Effector memory CD8-positive, alpha-beta T cell (primary cell): ENCODE measurements around the gene MPV17L2.

Experiments used
- ATAC-seq: fragments of 150-1000 bp; cut with Tn5 transposase; replicated peaks from 2 replicates; pipeline ENCODE4 v1.10.0; 2021; ENCODE audit warnings: mild to moderate bottlenecking, moderate library complexity
- DNase-seq, 3 experiments: peaks; one replicate each; pipeline ENCODE4 v3.0.0; 2021
- H3K27ac Mint-ChIP-seq, 2 donors: one replicate each; pipeline ENCODE4 v1.8.0; 2022; ENCODE audit warnings: mild to moderate bottlenecking in 2 of 2, mixed read lengths in 2 of 2, moderate library complexity in 2 of 2
- H3K27me3 Mint-ChIP-seq, 2 donors: one replicate each; pipeline ENCODE4 v1.8.0; 2022; ENCODE audit warnings: mixed read lengths in 2 of 2
- H3K36me3 Mint-ChIP-seq: one replicate; pipeline ENCODE4 v1.8.0; 2022; ENCODE audit warnings: mild to moderate bottlenecking, moderate library complexity, mixed read lengths; ENCODE audit not compliant: insufficient read depth
- H3K4me1 Mint-ChIP-seq, 2 donors: one replicate each; pipeline ENCODE4 v1.8.0; 2022; ENCODE audit warnings: low read depth in 2 of 2, mixed read lengths in 2 of 2
- H3K4me3 Mint-ChIP-seq, 2 donors: one replicate each; pipeline ENCODE4 v1.8.0; 2022; ENCODE audit warnings: mild to moderate bottlenecking in 2 of 2, mixed read lengths in 2 of 2, moderate library complexity in 2 of 2
- H3K9me3 Mint-ChIP-seq, 2 donors: one replicate each; pipeline ENCODE4 v1.8.0; 2022; ENCODE audit warnings: mixed read lengths in 2 of 2

The MPV17L2 gene

GRCh38 chr19:18219911-18220631, 27.1 kb downstream of the MPV17L2 start:
- H3K27me3 Mint-ChIP-seq = peaks cover 22 to 49% of the 10 kb centered on the region in 2 donors
- H3K4me3 Mint-ChIP-seq = no peak overlapping the region
- no peak overlapping the region for H3K27ac Mint-ChIP-seq
- H3K4me1 Mint-ChIP-seq = peaks cover 13 to 15% of the 10 kb centered on the region in 2 donors
- H3K9me3 Mint-ChIP-seq = no peaks in the 10 kb centered on the region
- no peaks in the 10 kb centered on the region for H3K36me3 Mint-ChIP-seq
- ATAC-seq = no peak
- no peak for DNase-seq

- ATAC-seq (no peak), DNase-seq (no peak)
- Mint-ChIP-seq H3K4me3 (no peak overlapping the region), H3K27ac (no peak overlapping the region), H3K4me1 (peaks cover 15 to 18% of the 10 kb centered on the region in 2 donors), H3K9me3 (no peaks in the 10 kb centered on the region), H3K27me3 (peaks cover 28 to 56% of the 10 kb centered on the region in 2 donors), H3K36me3 (no peaks in the 10 kb centered on the region)
Observed at GRCh38 chr19:18220632-18221275, 27.7 kb downstream of the MPV17L2 start.

- DNase-seq = no peak
- H3K4me3 Mint-ChIP-seq = no peak overlapping the region
- no peak overlapping the region for H3K27ac Mint-ChIP-seq
- no peaks in the 10 kb centered on the region for H3K9me3 Mint-ChIP-seq
- H3K4me1 Mint-ChIP-seq = peaks cover 18 to 21% of the 10 kb centered on the region in 2 donors
- H3K27me3 Mint-ChIP-seq = peaks cover 38 to 69% of the 10 kb centered on the region in 2 donors
- ATAC-seq = no peak
- H3K36me3 Mint-ChIP-seq = peaks cover under 1% of the 10 kb centered on the region
Observed at GRCh38 chr19:18221815-18222725, 29.1 kb downstream of the MPV17L2 start.

GRCh38 chr19:18223860-18224524, 31.0 kb downstream of the MPV17L2 start:
- ATAC-seq (peak; percentile 5), DNase-seq (peak in 1 of 3 experiments; percentile 25)
- H3K27me3 Mint-ChIP-seq = peaks cover 49 to 81% of the 10 kb centered on the region in 2 donors
- H3K4me3 Mint-ChIP-seq = peak overlapping the region; percentile 84 to 97
- H3K27ac Mint-ChIP-seq = peak overlapping the region in 1 of 2 donors; percentile 85
- H3K36me3 Mint-ChIP-seq = peaks cover 2% of the 10 kb centered on the region
- H3K4me1 Mint-ChIP-seq = peaks cover 18 to 23% of the 10 kb centered on the region in 2 donors
- H3K9me3 Mint-ChIP-seq = no peaks in the 10 kb centered on the region

DNA sequence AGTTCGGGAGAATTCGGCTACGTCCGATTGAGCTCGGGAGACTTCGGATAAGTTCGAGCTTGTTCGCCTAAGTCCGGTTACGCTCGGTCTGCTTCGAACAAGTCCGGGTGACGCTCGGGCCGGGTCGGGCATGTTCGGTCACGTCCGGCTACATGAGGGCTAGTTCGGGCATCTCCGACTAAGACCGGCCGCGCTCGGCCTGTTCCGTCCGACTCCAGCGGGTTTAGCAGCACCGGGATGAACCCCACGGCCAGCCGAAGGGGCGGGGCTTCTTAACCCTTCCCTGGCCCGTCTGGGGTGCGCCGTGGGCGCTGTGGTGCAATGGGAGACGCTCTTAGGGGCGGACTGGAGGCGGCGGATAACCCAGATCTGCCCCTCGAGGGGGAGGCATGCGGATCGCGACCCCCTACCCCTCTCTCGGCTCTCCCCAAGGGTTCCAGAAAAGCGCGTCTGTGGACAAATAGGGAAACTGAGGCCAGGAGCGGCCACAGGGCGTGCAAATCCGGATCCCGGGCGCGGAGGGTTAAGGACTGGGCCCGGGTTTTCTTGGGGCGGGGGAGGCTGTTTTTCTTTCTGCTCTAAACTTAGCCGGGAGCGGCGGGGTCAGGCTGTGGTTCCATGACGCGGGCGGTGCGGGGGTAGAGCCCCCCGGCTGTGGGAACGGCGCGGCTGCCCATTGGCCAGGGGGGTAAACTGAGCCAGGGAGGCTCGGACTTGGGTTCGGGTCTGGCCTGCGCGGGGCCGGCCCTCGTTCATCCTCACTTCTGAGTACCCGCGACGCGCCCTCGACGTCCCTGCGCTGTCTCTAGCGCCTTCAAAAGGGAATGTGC, 31.7 kb downstream of the MPV17L2 start:
- Mint-ChIP-seq H3K27ac (peak overlapping the region in 1 of 2 donors; percentile 85), H3K9me3 (no peaks in the 10 kb centered on the region), H3K27me3 (peaks cover 52 to 86% of the 10 kb centered on the region in 2 donors), H3K36me3 (peaks cover 2% of the 10 kb centered on the region), H3K4me1 (peaks cover 18 to 24% of the 10 kb centered on the region in 2 donors), H3K4me3 (peak overlapping the region; percentile 84 to 97)
- DNase-seq (peak; percentile 79 to 81 (median 80)), ATAC-seq (peak; percentile 94)

GRCh38 chr19:18225355-18225701, 32.3 kb downstream of the MPV17L2 start:
- ATAC-seq (no peak), DNase-seq (no peak)
- H3K9me3 Mint-ChIP-seq = no peaks in the 10 kb centered on the region
- peaks cover 18 to 26% of the 10 kb centered on the region in 2 donors for H3K4me1 Mint-ChIP-seq
- H3K36me3 Mint-ChIP-seq = peaks cover 2% of the 10 kb centered on the region
- peak overlapping the region; percentile 84 to 97 for H3K4me3 Mint-ChIP-seq
- H3K27ac Mint-ChIP-seq = no peak overlapping the region
- peaks cover 55 to 86% of the 10 kb centered on the region in 2 donors for H3K27me3 Mint-ChIP-seq

- Mint-ChIP-seq H3K27ac (no peak within 1 kb of the TSS), H3K36me3 (peaks cover 2% of the 10 kb centered on the region), H3K27me3 (peaks cover 57 to 86% of the 10 kb centered on the region in 2 donors), H3K4me3 (peak within 1 kb of the TSS; percentile 84 to 97), H3K4me1 (peaks cover 18 to 26% of the 10 kb centered on the region in 2 donors), H3K9me3 (no peaks in the 10 kb centered on the region)
- peak; percentile 25 for ATAC-seq
- no peak for DNase-seq
Observed at GRCh38 chr19:18225702-18226468, 32.9 kb downstream of the MPV17L2 start, which contains the start of gene PDE4C. PDE4C (minus strand) TSS chr19:18226438; CDS start chr19:18226415, 23 bp downstream.

DNA sequence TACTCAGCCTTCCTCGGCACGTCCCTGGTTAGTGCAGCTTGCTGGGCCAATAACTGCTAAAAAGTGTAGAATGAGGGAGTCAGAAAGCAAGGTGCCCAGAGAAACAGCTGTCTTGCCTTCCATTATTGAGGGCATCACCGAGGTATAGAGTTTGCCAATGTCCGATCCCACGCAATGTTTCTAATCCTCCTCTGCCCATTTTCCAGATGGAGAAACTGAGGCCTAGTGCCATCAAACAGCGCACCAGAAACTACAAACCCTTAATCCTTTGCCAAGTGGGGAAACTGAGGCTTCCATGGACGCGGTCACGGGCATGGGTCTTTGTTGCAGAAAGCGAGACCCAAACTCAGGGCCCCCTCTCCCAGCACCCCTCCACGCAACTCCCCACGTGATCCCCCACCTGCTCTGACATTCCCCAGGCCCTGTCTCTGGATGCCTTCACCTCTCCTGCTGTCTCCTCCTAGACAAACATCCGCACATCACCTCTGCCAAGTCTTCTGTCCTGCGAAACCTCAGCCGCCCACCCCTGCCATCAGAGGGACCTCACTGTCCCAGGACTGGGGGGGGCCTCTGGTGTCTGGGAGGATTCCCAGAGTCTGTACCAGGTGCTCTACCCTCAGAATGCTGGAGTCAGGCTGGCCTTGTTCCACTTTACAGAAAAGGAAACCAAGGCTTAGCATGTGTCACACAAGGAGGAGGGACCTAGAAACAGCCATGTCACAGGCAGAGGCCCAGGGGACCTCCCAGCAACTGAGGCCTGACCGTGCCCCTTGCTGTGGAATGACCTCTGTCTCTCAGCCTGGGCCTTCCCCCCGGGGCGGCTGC, 34.1 kb downstream of the MPV17L2 start:
- Mint-ChIP-seq H3K36me3 (peaks cover 2% of the 10 kb centered on the region), H3K9me3 (no peaks in the 10 kb centered on the region), H3K27ac (no peak overlapping the region), H3K27me3 (peaks cover 69 to 86% of the 10 kb centered on the region in 2 donors), H3K4me1 (peaks cover 18 to 23% of the 10 kb centered on the region in 2 donors), H3K4me3 (peak overlapping the region in 1 of 2 donors; percentile 45)
- ATAC-seq (no peak), DNase-seq (no peak)

- ATAC-seq (no peak), DNase-seq (no peak)
- Mint-ChIP-seq H3K9me3 (no peaks in the 10 kb centered on the region), H3K36me3 (peaks cover 2% of the 10 kb centered on the region), H3K27me3 (peaks cover 76 to 86% of the 10 kb centered on the region in 2 donors), H3K27ac (no peak overlapping the region), H3K4me1 (peaks cover 18 to 26% of the 10 kb centered on the region in 2 donors), H3K4me3 (no peak overlapping the region)
Observed at GRCh38 chr19:18227781-18228271, 34.8 kb downstream of the MPV17L2 start.

- H3K4me1 Mint-ChIP-seq = peaks cover 11 to 22% of the 10 kb centered on the region in 2 donors
- peaks cover 2% of the 10 kb centered on the region for H3K36me3 Mint-ChIP-seq
- ATAC-seq (no peak), DNase-seq (no peak)
- H3K9me3 Mint-ChIP-seq = peaks cover 2 to 7% of the 10 kb centered on the region in 2 donors
- no peak overlapping the region for H3K27ac Mint-ChIP-seq
- H3K27me3 Mint-ChIP-seq = peaks cover 74 to 90% of the 10 kb centered on the region in 2 donors
- no peak overlapping the region for H3K4me3 Mint-ChIP-seq
Observed at GRCh38 chr19:18229474-18229873, 36.5 kb downstream of the MPV17L2 start.

DNA sequence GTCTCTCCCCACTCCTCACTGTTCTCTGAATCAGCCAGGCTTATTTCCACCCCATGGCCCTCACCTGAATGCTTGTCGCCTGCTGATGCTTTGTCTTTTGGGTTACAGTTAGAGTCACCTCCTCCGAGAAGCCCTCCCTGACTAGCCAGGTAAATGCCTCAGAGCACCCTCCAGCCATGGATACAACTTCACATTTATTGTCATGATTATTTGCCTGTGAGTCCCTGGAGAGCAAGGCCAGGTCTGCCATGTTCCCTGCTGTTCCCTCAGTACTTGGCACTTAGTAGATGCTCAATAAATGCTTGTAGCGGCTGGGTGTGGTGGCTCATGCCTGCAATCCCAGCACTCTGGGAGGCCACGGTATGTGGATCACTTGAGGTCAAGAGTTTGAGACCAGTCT, 36.9 kb downstream of the MPV17L2 start:
- H3K27ac Mint-ChIP-seq = no peak overlapping the region
- DNase-seq (no peak), ATAC-seq (no peak)
- H3K36me3 Mint-ChIP-seq = peaks cover 2% of the 10 kb centered on the region
- H3K27me3 Mint-ChIP-seq = peaks cover 70 to 90% of the 10 kb centered on the region in 2 donors
- no peak overlapping the region for H3K4me3 Mint-ChIP-seq
- H3K4me1 Mint-ChIP-seq = peaks cover 7 to 18% of the 10 kb centered on the region in 2 donors
- H3K9me3 Mint-ChIP-seq = peaks cover 2 to 7% of the 10 kb centered on the region in 2 donors
